COLO668 (cell line): ENCODE data around the gene HM13.
A peak's percentile ranks its signal among the peaks of the same experiment; 100 is the strongest.
"Not testable (repeated sequence)": the region's sequence is repeated elsewhere in the genome, so short reads cannot be mapped to it uniquely, and the experiment has no call there.

Source experiments
- DNase-seq: peaks from one replicate; lab custom pipeline; 2025; ENCODE audit not compliant: unreplicated experiment; lab: John Stamatoyannopoulos, UW

HM13 gene

DNA sequence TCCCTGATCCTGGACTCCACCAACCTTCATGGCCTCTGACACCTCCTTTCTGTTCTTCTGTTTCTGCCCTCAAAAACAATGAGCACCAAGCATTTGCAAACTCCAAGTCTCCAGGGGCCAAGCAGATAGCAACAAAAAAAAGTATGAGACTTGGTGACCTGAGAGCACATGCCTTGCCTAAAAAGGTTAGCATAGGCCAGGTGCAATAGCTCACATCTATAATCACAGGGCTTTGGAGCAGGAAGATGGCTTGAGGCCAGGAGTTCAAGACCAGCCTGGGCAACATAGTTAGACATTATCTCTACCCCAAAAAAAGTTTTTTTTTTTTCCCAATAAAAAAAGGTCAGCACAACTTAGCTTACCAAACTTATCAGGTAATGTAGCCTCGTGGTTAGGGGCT is 13.7 kb upstream of the HM13 start:
- DNase-seq = no peak

DNA sequence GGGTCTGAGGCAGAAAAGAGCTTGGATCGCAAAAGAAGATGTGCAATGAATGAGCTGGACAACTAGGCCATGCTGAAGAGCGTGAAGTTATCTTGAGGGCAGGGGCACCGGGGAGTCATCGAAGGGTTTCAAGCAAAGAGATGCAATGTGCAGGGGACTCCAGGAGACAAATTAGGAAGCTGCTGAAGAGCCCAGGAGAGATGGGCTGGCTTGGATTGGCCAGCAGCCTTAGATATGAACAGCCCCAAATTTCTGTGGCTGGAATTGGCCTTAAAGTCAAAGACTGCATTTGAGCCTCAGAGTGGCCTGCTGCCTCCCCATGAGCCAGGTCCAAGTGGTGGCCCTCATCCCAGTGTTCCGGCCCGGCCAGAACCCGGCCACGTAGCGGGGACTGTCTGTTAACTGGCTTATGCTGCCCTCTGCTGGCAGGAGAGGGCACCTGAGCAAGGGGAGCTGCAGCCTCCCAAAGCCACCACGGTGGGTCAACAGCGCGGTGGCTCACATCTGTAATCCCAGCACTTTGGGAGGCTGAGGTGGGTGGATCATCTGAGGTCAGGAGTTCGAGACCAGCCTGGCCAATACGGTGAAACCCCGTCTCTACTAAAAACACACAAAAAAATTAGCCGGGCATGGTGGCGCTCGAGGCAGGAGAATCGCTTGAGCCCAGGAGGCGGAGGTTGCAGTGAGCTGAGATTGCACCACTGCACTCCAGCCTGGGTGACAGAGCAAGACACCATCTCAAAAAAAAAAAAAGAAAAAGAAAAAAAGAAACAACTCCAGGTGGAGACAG is 11.2 kb upstream of the HM13 start:
- DNase-seq = peak; percentile 80

DNA sequence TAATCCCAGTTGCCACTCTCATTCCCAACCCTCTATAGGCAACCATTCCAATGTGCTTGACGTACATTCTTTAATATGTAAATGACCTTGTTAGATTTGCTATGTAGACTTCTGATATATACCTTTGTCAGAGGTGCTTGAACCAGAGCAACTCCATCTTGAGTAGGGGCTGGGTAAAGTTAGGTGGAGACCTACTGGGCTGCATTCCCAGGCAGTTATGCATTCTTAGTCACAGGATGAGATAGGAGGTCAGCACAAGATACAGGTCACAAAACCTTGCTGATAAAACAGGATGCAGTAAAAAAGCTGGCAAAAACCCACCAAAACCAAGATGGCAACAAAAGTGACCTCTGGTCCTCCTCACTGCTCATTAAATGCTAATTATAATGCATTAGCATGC is 8.3 kb upstream of the HM13 start:
- DNase-seq = no peak

DNA sequence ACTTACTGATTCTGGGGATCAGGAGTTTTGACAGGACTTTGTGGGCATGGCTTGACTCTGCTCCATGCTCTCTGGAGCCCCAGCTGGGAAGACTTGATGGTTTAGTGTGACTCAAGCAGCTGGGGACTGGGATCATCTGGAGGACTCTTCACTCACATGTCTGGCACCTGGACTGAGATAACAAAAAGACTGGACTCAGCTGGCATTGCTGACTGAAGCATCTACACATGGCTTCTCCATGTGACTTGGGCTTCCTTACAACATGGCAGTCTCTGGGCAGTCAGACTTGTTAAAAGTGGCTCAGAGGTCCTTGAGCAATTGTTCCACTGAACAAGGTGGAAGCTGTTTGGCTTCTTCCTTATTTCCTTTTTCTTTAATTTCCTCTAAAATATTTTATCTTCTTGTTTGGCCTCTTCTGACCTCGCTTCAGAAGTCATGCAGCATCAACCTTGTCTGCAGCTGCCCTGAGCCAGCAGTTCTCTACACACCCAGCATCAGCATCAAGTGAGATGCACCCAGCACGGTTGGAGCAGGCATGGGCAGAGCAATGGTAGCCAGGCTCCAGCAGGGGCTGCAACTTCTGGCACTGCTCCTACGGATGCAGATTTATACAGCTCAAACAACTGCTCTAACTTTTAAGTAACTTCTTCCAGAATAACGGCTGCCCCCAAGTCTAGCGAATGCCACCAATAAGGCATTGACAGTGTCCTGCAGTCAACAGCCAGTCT is 5.6 kb upstream of the HM13 start:
- DNase-seq = no peak

DNA sequence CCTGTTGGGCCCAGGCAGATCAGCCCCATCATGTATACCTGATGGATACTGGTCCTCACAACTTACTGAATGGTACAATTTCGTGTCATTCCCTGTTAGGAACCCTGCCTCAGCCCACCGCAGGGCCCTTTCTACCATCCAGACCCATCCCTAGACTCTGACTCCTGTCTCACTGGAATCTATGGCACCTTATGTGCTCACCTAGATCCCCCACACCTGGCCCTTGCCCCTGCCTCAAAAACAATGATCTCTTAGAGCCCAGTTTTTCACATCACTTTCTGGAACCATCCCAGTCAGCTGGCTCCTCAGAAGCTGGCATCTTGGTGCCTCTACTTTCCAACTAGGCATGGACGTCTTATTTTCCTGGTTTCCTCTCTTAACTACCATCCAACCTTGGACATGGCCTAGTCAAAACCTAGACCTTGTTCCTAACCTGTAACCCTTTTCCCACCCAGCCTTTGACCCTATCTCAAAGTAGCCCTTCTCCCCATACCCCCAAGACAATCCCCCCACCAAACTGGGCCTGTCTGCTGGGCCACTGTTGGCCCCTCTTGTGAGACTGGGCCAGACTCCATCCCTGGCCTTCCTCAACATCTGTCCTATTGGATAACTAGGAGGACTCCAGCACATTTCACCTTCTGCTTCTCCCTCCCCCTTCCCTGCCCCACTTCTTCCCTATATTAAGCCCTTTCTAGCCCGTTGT is 981 bp downstream of the HM13 start:
- no peak for DNase-seq

DNA sequence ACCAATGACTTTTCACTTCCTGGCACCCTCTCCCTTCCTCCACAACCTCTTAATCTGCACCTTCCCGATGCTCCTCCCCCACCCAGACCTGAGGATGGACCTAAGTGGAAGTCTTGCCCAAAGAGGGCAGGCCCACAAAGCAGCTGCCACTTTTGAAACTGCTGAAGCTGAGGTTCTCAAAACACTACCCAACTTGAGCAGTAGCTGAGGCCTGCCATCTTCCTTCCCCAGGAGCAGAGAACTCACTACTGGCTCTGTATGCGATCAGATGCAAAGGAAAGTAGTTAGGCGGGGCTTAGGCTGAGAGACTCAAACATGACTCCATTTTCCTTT is 1.5 kb downstream of the HM13 start:
- DNase-seq = no peak

DNA sequence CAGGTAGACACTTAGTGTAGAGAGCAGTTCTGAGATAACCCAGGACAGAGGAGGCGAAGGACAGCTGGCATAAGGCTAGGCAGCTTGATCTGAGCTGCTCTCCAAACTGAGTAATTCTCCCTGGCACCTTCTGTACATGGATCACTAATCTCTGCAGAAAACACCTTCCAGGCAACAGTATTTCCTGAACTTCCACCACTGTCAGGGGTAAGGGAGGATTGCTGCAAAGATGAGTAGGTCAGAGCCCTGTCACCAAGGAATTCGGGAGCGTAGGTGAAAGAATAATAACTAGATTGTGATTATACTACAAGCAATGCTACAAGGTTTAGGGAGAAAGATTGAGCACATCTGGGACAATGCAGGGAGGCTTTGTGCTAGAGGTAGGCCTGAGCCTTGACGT is 1.9 kb downstream of the HM13 start:
- no peak for DNase-seq

DNA sequence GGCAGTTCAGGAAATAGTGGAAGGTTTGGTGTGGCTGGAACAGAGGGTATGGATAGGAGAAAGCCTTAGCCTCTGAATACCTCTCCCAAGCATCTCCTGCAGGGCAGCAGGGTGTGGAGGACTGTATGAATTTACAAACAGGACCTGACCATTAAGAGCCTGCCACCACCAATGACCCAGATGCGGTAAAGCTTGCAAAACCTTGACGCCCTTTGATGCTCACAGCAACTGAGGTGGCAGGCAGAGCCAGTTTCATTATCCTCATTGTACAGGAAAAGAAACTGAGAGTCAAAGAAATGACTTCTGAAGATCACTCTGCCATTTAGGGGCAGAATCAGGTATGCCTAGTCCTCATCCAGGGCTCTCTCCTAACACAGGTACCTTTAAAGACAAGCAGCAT is 2.4 kb downstream of the HM13 start:
- DNase-seq = no peak

DNA sequence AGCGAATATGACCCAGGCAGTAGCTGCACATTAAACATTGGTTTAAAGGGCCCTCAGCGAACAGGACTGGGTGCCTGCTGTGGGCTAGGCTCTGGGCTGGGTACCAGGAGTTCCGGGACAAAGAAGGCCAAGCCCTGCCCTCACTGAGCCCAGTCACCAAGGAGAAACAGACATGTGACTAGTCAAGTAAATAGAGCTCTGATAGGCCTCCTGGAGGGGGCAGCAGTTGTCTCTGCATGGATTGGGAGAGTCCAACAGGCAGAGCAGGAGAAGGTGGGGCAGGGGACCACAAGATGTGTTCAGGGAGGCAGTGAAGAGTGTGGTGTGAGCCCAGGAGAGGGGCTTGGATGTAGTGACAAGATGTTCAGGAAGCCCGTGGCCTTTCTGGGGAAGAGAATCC is 3.1 kb downstream of the HM13 start:
- DNase-seq = peak; percentile 35

DNA sequence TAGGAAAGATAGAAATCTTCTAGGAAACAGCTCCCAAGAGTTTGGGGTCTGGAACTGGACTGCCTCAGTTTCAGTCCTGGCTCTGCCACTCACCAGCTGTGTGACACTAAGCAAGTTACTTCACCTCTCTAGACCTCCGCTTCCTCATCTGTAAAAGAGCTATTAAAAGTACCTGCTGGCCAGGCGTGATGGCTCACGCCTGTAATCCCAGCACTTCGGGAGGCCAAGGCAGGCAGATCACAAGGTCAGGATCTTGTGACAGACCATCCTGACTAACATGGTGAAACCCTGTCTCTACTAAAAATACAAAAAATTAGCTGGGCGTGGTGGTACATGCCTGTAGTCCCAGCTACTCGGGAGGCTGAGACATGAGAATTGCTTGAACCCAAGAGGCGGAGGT is 7.0 kb downstream of the HM13 start:
- not testable (repeated sequence) for DNase-seq

DNA sequence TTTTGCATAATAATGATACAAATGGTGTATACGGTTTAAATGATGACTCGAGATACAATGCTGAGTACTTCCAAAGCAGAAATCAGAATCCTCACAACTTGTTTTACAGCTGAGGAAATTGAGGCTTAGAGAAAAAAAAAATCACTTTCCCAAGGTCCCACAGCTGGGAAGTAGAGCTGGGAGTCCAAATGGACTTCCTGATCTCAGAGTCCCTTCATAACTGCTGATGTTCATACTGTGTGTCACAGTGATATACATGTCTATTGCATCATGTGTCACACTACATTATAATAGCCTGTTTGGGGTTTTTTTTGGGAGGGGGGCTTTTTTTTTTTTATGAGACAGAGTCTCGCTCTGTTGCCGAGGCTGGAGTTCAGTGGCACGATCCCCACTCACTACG is 8.5 kb downstream of the HM13 start:
- no peak for DNase-seq

DNA sequence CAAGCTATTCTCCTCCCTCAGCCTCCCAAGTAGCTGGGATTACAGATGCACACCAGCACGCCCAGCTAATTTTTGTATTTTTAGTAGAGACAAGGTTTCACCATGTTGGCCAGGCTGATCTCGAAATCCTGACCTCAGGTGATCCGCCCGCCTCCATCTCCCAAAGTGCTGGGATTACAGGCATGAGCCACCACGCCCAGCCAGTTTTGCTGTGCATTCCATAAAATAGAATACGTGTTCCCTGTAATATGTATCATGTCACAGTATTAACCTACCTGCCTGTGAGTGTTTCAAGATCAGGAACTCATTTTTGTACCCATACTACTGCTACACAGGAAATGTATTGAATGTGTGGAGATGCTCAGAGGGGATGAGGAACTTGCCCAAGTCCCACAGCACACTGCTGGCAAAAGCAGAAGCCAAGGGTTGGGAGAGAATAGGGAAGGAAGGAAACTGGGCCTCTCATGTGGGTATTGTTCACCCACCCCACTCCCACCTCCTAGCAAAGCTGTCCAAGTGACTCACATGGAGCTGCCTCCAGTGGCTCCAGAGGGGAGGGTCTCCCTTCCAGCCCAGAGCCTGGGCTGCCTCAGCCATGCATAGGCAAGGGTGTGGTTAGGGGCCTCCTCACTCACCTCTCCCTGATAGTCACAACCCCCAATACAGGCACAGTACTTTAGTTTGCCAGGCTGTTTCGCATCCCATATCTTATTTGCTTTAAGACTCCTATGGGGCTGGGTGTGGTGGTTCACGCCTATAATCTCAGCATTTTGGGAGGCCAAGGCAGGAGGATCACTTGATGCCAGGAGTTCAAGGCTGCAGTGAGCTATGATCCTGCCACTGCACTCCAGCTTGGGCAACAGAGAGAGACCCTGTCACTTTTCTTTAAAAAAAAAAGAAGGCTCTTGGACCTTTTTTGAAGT is 9.4 kb downstream of the HM13 start:
- no peak for DNase-seq

DNA sequence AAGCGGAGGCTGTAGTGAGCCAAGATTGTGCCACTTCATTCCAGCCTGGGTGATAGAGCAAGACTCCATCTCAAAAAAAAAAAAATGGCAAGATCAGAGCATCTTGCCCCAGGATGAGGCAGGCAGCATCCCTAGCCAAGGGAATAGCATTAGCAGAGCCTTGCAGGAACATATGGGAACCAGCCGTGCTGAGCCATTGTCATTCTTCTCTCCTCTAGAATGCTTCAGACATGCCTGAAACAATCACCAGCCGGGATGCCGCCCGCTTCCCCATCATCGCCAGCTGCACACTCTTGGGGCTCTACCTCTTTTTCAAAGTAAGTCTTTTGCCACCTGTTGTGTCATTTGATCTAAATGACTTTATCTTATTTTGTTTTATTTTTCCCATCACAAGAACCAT is 13.0 kb downstream of the HM13 start:
- no peak for DNase-seq

DNA sequence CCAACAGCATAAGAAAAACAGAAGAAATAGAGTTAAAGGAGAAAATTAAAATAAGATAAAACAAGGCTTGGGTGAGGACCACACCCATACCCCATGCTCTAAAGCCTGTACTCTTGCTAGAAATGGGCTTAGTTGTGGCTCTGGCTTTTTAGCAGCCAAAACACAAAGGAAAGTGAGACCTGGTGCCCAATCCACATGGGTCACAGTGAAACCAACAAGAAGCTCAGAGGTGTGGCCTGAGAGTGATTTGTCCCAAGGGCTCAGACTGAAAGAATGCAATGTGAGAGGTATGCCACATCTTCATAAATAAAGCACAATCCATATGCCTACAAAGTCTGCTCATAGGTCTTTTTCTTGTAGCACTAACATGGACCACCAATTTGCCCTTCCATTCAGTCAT is 21.1 kb downstream of the HM13 start:
- DNase-seq = no peak

DNA sequence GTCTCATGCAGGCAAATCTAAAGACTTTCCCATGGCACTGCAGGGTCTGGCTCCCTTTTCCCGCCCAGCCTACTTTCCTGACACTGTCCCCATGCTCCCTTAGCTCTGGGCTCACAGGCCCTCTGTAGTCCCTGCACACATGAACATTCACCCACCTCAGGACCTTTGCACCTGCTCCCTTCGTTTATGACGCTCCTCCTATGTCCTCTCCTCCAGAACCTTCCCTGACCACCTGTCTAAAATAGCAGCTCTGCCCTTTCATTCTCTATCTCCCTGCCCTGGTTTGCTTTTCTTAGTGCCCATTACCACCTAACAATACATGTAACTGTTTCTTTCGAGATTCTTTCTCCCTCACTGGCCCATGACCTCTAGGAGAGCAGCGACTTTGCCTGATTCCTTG is 22.3 kb downstream of the HM13 start:
- DNase-seq = no peak

DNA sequence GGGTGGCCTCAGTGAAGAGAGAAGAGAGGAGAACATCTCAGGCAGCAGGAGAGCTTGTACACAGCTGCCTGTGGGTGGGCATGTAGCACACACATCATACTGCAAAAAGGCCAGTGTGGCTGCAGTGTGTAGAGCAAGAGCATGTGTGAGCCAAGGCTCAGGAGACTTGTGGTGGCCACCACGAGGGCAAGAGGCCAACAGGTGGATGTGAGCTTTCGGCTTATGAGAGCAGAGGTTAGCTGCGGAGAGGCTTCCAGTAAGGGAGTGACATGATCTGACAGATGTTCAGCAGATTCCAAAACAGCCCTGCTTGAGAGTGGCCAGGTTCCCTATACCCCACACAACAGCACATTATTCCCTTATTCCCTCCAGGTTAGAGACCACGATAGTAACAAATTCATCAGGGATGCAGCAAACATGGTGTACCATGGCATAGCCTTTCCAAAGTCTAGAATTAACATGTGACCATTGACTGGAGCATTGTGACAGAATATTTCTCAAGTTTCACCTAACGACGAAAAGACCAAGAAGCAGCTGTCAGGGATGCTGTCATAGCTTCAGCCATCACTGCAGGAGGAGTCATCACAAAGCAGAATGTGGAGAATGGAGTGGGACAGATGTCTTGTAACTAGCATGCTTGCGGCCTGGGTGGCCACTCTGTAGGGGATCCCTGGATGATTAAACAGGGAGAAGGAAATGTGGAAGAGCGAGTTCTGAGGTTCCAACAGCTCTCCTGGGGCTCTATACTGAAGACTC is 23.1 kb downstream of the HM13 start:
- no peak for DNase-seq

DNA sequence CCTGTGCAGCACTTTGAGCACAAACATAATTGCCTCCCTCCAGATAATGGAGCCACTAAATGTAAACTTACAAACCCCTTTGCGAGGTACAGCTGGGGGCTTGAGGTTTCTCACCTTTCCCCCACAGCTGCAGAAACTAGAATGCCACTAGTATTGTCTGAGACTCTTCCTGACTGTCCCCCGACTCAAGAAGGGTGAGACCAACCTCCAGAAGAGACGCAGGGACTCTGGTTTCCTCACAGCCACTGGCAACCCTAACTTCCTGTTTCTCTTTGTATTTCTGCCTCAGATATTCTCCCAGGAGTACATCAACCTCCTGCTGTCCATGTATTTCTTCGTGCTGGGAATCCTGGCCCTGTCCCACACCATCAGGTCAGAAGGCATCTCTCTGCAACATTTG is 23.6 kb downstream of the HM13 start:
- no peak for DNase-seq

DNA sequence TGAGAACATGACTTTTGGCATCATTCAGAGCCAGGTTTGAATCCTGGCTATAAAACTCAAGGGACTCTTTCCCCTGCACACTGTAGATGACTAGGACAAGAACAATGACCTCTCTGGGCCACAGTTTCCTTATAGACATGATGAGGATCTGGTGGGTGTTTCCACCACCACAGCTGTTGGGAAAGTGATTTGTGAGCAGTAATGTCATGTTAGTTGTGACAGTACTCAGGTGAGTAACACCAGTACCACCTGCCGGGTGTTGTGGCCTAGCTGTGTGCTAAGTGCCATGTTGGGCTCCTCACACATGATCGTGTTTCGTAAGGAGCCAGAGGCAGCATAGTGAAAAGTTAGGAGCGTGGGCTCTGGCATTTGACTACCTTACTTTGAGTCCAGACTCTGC is 24.1 kb downstream of the HM13 start:
- no peak for DNase-seq

DNA sequence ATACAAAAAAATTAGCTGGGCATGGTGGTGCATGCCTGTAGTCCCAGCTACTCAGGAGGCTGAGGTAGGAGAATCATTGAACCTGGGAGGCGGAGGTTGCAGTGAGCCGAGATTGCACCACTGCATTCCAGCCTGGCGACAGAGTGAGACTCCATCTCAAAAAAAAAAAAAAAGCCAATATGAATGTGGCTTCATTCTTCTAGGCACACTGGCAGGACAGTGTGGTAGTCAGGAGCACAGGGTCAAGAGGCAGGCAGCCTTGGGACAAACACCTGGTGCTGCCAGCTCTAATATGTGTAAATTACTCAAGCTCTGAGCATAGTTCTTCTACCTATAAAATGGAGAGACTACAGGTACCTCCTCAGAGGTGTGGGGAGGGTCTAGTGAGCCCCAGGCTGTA is 25.4 kb downstream of the HM13 start:
- DNase-seq = not testable (repeated sequence)

DNA sequence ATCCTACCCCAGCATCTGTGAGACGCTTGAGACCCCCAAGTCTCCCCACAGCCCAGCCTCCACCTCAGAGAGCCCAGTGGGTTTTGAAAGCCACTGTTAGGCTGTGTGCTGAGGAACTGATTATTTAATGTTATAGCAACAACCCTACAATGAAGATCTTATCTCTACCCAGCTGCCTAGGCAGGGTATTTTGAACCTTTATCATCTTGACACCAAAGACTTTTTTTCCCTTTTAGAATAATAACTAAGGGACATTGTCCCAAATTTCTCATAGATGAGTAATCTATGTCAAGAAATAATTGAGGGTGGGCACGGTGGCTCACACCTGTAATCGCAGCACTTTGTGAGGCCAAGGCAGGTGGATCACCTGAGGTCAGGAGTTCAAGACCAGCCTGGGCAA is 26.2 kb downstream of the HM13 start:
- no peak for DNase-seq
